PFSK-1 (cell line): Measurements from ENCODE around the gene PSMC4.

ENCODE experiments used
- POLR2AphosphoS5 ChIP-seq: IDR thresholded peaks from 2 replicates; pipeline ENCODE4 v1.6.1; 2012; ENCODE audit warnings: low read depth, mild to moderate bottlenecking, control low read depth, low read length, moderate library complexity
- SIN3A ChIP-seq: IDR thresholded peaks from 2 replicates; pipeline ENCODE4 v1.6.1; 2012; ENCODE audit warnings: mild to moderate bottlenecking, low read length, moderate library complexity, borderline replicate concordance; ENCODE audit not compliant: insufficient read depth
- TAF1 ChIP-seq: IDR thresholded peaks from 2 replicates; pipeline ENCODE4 v1.6.1; 2012; ENCODE audit warnings: low read length, control low read depth, borderline replicate concordance; ENCODE audit not compliant: insufficient read depth

GRCh38 chr19:39941151-39941550 is 29.8 kb upstream of the PSMC4 start:
- TF ChIP-seq TAF1 (no peak), SIN3A (no peak), POLR2AphosphoS5 (no peak)
